ENCODE measurements around the gene DOK3.

Gene DOK3, protein sequence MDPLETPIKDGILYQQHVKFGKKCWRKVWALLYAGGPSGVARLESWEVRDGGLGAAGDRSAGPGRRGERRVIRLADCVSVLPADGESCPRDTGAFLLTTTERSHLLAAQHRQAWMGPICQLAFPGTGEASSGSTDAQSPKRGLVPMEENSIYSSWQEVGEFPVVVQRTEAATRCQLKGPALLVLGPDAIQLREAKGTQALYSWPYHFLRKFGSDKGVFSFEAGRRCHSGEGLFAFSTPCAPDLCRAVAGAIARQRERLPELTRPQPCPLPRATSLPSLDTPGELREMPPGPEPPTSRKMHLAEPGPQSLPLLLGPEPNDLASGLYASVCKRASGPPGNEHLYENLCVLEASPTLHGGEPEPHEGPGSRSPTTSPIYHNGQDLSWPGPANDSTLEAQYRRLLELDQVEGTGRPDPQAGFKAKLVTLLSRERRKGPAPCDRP

DNA sequence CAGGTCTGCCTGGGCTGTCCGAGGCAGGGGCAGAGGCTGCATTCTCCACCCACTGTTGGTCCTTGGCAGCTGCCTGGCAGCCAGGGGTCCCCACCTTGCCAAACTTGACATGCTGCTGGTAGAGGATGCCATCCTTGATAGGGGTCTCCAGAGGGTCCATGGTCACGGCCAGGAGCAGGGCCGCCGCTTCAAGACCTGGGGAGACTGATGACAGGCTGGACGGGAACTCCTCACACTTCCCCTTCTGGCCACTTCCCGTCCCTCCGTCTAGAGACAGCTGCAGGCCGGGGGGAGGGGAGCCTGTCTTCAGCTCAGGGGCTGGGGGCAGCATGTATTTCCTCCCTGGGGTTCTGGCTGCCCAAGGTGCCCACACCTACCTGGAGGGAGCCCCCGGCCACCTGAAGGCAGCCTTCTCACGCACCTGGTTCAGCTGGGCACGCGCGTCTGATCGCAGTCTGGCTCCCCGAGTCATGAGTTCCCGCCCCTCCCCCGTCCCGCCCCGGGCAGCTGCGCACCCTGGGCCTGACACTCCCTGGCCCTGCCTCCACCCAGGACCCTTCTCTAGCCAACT is at the start of gene DOK3:
Gene DOK3 (minus strand): TSS at position 446 of the 571 bp plus-strand sequence. CDS start 286 bp downstream, at position 160.
- no peak for DNase-seq

GRCh38 chr5:177557796-177558195 is 48.2 kb upstream of the DOK3 start:
- DNase-seq, result no peak

DNA sequence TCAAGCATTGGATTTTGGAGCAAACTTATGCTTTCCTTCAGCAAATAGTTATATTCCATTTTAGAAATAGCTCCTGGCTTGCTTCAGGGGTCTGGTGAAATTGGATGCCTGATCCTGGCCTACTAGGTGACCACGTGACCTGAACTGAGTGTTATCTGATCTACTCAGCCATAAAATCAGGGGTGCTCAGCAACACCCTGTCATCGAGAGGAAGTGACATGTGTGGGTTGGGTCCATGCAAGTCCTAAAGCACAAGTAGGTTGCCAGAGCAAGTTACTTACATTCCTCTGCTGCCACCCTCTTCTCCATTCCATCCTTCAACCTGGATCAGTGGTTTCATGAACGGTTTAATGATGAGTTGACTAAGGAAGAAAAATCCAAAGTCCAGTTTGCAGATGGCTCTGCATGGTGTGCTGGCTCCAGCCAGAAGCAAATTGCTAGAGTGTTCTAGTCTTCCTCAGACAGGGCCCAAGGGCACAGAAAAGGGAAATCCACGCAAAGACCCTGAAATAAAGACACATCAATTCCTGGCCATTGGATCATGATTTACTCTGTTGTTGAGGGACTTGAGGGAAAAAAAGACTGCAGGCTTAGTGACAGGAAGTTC is 47.5 kb upstream of the DOK3 start:
- no peak for DNase-seq

GRCh38 chr5:177555665-177556064 is 46.0 kb upstream of the DOK3 start:
- no peak for DNase-seq

- DNase-seq, result no peak
Measured at GRCh38 chr5:177555228-177555627, 45.6 kb upstream of the DOK3 start.

DNA sequence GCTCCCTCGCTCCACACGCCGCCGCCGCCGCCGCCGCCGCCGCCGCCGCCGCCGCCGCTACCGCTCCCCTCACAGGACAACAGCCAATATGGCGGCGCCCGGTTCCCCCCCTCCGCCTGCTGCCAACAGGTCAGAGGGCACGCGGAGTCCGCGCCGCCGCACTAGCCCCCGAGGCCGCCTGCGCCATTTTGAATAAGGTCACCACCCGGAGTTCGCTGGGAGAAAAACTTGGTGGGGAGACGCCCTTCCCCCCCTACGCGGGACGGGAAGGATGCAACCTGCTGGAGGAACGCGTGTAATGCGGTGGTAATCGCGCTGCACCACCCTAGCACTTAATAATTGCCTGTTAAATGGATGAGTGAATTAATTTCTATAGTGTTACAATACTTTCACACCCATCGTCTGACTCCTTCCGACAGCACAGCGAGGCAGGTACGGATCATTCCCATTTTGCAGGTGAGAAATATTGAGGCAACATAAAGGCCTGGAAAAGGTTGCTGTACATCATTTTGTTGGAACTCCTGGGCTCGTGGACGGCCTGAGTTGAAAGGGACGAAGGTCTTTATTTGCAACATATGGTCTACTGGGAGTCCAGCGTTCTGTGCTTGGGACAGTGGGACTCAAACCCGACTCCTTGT is 45.0 kb upstream of the DOK3 start, which contains the start of gene FAM193B:
Gene FAM193B (minus strand): TSS at position 90 of the 638 bp plus-strand sequence. CDS start 105 bp downstream, outside the sequence.
- peak; percentile 72 for DNase-seq

DNA sequence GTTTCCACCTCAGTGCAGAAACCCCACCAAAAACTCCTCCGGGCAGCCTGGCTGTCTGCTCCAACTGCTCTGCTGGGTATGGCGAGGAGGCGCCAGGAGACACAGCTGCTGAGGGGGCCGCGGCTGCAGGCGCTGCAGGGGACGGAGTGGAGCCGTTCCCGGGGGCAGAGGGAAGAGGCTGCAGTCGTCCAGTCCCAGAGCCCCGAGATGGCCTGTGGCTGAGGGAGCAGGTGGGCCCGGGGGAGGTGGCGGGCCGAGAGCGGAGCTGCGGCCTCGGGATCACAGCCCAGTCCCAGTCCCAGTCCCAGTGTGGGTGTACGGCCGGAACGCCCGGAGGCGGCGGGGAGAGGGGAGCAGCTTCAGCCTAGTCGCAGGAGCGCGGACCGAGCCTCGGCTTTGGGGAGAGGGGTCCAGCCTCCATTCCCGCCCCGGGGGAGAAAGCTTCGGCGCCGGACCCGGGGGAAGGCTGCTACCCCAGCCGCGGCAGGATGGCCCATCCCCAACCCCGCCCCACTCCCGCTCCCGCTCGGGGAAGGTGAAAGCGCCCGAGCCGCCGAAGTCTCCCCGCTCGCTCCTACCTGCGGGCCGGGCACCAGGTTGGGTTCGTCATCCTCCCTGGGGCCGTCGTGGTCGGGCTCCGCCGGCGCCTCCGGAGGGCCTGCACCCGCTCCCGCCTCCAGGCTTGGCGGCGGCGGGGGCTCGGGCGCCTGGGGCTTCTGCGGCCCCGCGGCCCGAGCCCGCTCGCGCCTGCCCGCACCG is 44.2 kb upstream of the DOK3 start:
- DNase-seq, result no peak

DNA sequence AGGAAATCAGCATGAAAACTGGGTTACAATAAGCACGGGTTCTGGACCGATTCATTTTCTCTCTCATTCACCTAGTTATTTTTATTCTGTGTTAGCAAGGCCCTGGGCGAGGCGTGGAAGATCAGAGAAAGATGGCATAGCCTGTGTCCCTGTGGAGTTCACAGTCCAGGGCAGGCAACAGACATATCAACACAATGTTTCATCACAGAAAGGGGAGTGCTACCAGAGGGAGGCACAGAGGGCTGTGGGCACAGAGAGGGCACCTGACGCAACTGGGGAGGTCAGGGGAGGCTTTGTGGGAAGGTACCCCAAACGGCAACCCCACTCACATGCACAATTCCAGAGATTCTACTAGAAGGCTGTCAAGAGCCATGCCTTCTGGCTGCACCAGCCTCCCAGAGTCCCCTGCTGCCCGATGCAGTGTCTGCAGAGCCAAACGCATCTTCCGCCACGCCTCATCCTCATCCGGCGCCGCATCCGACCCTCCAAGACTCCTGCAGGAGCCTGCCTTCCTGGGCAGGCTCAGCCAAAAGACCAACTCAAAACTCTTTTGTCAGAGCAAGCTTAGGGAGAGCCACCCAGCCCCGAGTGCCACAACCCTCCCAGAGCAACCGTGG is 43.3 kb upstream of the DOK3 start:
- DNase-seq, result no peak

- DNase-seq, result no peak
Measured at GRCh38 chr5:177550122-177550521, 40.5 kb upstream of the DOK3 start.

DNA sequence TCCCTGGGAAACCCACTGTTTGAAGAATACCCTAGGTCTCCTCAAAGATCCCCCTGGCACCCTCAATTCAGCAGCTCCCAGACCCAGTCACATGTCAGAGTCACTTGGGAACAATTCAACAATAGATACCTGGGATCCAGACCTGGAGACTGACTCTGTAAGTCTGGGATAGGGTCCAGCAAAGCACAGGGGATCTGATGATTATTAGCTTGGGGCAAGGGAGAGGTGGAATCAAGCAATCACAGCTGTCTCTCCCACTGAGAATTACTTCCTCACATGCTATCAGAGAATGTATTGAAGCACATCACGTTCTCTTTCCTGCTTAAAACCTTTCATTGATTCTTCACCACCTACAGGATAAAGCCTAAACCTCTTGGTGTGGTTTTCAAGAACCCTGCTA is 38.9 kb upstream of the DOK3 start:
- DNase-seq, result no peak

GRCh38 chr5:177547736-177548135 is 38.1 kb upstream of the DOK3 start:
- no peak for DNase-seq

GRCh38 chr5:177546258-177546741 is 36.7 kb upstream of the DOK3 start:
- peak; percentile 46 for DNase-seq

- no peak for DNase-seq
Measured at GRCh38 chr5:177545487-177546257, 36.0 kb upstream of the DOK3 start.

DNA sequence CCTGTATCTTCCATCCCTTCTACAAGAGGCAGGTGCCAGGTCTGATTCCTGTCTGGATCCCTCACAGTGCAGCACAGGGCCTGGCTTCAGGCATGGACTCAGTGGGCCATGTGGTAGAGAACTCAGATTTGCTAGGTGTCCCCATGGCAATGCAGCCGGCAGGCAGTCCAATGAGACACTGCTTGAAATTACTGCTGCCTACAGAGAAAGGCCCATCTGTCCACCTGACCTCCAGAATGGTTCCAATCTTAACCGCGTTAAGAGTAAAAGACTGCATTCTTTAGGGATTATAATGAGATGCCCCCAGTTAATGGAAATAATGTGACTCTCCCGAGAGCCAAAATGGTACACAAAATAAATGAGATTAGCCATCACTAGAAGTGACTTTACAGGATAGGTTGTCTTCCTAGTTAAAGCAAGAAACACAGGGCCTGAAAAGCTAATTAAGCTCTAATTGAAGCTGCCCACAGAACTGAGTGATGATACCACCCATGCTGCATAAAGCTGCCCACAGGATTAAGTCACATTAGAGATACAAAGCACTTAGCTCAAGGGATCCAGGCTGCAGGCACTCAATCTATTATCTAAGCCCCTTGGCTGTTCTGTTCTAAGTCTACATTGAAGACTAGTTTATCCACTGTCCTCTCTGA is 33.3 kb upstream of the DOK3 start:
- no peak for DNase-seq

- DNase-seq, result no peak
Measured at GRCh38 chr5:177540438-177540837, 30.8 kb upstream of the DOK3 start.

- DNase-seq, result no peak
Measured at GRCh38 chr5:177539411-177539810, 29.8 kb upstream of the DOK3 start.

- DNase-seq, result no peak
Measured at GRCh38 chr5:177538876-177539275, 29.2 kb upstream of the DOK3 start.

GRCh38 chr5:177537389-177538361 is 28.0 kb upstream of the DOK3 start:
- no peak for DNase-seq

DNA sequence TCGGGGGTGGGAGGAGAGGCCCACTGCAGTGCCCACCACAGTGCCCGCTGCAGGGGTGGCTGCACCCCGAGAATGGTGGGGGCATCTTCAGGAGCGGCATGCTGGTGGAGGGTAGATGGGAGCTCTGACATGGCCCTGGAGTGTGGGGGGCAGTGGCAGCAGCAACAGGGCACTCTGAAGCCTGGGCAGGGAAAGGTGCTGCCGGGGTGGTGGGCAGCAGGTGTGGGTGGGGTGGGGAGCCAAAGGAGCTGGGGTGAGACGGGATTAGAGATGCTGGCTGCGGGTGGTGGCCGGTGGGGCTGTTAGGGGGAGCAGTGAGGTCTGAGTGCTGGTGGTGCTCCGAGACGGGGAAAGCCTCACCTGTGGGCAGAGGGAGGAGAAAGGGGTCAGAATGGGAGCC is 26.8 kb upstream of the DOK3 start:
- no peak for DNase-seq
